Chondrocyte (in vitro differentiated cells): Measurements from ENCODE around the gene BCKDK. TPM values are rescaled to one million over a fixed set of nuclear protein-coding genes. Genes with fewer than 3 reads are reported as not detected.

Experiments
- DNase-seq: peaks from one replicate; pipeline ENCODE4 v3.0.0; 2021; ENCODE audit warnings: mixed read lengths, low spot score
- H3K27ac Mint-ChIP-seq: one replicate; pipeline ENCODE4 v1.8.0; 2021; ENCODE audit warnings: mild to moderate bottlenecking, moderate library complexity, mixed read lengths; ENCODE audit not compliant: unreplicated experiment
- H3K27me3 Mint-ChIP-seq: 2 replicates; pipeline ENCODE4 v1.8.0; 2021; ENCODE audit warnings: low read depth, mixed read lengths
- H3K36me3 Mint-ChIP-seq: 2 replicates; pipeline ENCODE4 v1.8.0; 2021; ENCODE audit warnings: low read depth, mixed read lengths
- H3K4me1 Mint-ChIP-seq: 2 replicates; pipeline ENCODE4 v1.8.0; 2021; ENCODE audit warnings: low read depth, mild to moderate bottlenecking, mixed read lengths
- H3K4me3 Mint-ChIP-seq: one replicate; pipeline ENCODE4 v1.8.0; 2021; ENCODE audit warnings: mild to moderate bottlenecking, moderate library complexity, mixed read lengths; ENCODE audit not compliant: unreplicated experiment
- H3K9me3 Mint-ChIP-seq: 2 replicates; pipeline ENCODE4 v1.8.0; 2021; ENCODE audit warnings: low read depth, mixed read lengths
- total RNA-seq: library from RNA; stranded (reverse); gene quantifications from 3 replicates; pipeline ENCODE4 v1.2.1, GENCODE V29; 2021
- TF ChIP-seq, protein P1 (sequence below): fragments of 200-600 bp; sonication (generic); IDR thresholded peaks from 2 replicates; pipeline ENCODE4 v1.5.0; 2021; ENCODE audit warnings: antibody characterized with exemption, mild to moderate bottlenecking, moderate library complexity

BCKDK gene
- total RNA-seq, 1 donor from 2014 or later = 36.3 TPM

DNA sequence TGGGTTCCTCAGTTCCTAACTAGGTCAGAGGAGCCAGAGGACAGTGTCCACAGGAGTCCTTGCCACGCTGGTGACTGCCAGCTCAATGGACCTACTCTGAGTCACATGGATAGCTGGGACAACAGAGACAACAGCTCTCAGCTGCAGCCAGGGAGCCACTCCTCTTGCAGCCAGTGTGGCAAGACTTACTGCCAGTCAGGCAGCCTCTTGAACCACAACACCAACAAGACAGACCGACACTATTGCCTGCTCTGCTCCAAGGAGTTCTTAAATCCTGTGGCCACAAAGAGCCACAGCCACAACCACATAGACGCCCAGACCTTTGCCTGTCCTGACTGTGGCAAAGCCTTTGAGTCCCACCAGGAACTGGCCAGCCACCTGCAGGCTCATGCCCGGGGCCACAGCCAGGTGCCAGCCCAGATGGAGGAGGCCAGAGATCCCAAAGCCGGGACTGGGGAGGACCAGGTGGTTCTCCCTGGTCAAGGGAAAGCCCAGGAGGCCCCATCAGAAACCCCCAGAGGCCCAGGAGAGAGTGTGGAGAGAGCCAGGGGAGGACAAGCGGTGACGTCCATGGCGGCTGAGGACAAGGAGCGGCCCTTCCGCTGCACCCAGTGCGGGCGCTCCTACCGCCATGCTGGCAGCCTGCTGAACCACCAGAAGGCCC, 27.3 kb upstream of the BCKDK start:
- Mint-ChIP-seq H3K27me3 (no peaks in the 10 kb centered on the region), H3K36me3 (peaks cover 14% of the 10 kb centered on the region), H3K9me3 (no peaks in the 10 kb centered on the region), H3K4me3 (no peak overlapping the region), H3K4me1 (peaks cover 8% of the 10 kb centered on the region), H3K27ac (no peak overlapping the region)
- DNase-seq = no peak
- TF ChIP-seq, protein P1, sequence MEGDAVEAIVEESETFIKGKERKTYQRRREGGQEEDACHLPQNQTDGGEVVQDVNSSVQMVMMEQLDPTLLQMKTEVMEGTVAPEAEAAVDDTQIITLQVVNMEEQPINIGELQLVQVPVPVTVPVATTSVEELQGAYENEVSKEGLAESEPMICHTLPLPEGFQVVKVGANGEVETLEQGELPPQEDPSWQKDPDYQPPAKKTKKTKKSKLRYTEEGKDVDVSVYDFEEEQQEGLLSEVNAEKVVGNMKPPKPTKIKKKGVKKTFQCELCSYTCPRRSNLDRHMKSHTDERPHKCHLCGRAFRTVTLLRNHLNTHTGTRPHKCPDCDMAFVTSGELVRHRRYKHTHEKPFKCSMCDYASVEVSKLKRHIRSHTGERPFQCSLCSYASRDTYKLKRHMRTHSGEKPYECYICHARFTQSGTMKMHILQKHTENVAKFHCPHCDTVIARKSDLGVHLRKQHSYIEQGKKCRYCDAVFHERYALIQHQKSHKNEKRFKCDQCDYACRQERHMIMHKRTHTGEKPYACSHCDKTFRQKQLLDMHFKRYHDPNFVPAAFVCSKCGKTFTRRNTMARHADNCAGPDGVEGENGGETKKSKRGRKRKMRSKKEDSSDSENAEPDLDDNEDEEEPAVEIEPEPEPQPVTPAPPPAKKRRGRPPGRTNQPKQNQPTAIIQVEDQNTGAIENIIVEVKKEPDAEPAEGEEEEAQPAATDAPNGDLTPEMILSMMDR = no peak

DNA sequence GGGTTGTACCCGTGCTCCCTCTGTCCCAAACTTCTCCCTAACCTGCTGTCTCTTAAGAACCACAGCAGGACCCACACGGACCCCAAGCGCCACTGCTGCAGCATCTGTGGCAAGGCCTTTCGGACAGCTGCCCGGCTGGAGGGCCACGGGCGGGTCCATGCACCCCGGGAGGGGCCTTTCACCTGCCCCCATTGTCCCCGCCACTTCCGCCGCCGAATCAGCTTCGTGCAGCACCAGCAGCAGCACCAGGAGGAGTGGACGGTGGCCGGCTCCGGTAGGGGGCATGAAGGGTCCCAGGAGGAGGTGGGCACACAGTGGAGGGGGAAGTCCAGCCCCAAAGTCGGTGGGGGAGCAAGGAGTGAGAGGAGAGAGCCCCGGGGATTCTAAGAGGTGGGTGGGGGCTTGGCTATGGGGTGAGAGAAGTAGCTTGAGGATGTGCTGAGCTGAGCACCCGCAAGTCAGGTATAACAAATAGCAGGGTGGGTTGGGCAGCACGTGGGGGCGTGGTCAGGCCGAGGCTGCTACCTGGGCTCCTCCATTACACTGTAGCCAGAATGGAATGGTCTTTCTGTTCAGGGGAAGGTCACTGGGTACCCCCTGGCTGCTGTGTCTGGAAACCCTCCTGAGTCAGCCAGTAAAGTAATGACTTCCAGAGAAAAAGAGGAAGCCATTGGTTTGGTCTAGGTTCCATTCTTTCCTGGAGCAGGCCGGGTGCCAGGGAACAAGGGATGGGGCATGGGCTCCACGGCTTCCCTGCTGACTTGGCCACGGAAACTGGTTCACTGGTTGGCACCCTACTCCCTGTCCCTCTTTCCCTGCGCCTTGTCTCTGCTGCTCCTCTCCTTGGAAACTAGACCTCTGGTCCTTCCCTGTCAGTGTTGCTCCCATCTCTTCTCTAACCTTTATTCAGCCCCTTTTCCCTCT, 26.5 kb upstream of the BCKDK start:
- Mint-ChIP-seq H3K4me3 (no peak overlapping the region), H3K4me1 (peaks cover 7% of the 10 kb centered on the region), H3K36me3 (peaks cover 17% of the 10 kb centered on the region), H3K9me3 (no peaks in the 10 kb centered on the region), H3K27ac (peak overlapping the region; percentile 63), H3K27me3 (no peaks in the 10 kb centered on the region)
- TF ChIP-seq, protein P1 = no peak
- DNase-seq = no peak

DNA sequence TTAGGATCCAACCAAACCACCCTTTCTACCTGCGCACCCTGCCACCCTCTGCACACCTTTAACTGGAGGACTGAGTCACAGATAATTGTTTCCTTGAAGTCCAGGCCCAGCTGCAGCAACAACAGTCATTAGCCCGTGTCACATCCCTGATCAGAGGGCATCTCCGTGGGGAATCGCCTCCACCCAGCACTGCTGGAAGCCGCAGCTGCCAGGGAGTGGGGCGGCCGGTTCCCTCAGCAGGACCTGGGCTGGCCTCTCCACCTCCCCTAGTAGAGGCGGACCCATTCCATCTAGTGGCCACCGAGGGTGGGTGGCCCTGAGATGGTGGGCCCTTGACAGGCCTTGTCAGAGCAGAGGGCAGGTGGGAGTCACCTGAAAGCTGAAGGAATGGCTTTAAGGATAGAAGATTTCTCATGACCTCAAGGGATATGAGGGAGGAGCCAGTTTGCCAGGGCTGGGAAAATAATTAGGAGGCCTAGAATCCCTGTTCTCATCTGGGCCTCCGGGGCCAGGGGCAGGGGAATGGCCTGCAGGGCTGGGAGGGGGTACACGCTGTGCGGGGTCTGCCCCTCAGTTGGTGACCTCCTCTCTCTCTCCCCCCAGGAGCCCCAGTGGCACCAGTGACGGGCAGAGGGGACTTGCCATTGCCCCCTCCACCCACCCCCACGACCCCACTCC, 25.7 kb upstream of the BCKDK start:
- DNase-seq = no peak
- H3K4me1 Mint-ChIP-seq = peaks cover 7% of the 10 kb centered on the region
- H3K27ac Mint-ChIP-seq = peak overlapping the region; percentile 63
- TF ChIP-seq, protein P1 = no peak
- H3K9me3 Mint-ChIP-seq = no peaks in the 10 kb centered on the region
- H3K4me3 Mint-ChIP-seq = no peak overlapping the region
- H3K36me3 Mint-ChIP-seq = peaks cover 17% of the 10 kb centered on the region
- no peaks in the 10 kb centered on the region for H3K27me3 Mint-ChIP-seq

DNA sequence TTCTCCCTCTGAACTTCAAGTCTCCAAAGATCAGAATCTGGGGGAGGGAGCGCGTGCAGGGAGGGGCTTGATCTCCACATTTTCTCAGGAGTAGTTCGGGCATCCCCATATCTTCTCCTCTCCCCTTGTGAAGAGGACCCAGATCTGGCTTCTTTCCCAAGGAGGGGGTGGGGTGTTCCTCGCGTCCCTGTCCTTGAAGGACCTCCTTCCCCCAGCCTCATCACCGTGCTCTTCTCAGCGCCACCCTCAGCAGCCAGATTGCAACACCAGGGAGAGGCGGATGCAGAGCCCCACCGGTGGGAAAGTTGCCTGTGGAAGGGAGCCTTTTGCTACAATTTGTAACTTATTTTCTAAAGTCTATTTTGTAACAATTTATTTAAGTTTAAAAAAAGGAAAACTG, 25.1 kb upstream of the BCKDK start:
- Mint-ChIP-seq H3K36me3 (peaks cover 12% of the 10 kb centered on the region), H3K27ac (peak overlapping the region; percentile 22), H3K27me3 (no peaks in the 10 kb centered on the region), H3K9me3 (no peaks in the 10 kb centered on the region), H3K4me1 (peaks cover 7% of the 10 kb centered on the region), H3K4me3 (no peak overlapping the region)
- TF ChIP-seq, protein P1 = no peak
- DNase-seq = no peak

DNA sequence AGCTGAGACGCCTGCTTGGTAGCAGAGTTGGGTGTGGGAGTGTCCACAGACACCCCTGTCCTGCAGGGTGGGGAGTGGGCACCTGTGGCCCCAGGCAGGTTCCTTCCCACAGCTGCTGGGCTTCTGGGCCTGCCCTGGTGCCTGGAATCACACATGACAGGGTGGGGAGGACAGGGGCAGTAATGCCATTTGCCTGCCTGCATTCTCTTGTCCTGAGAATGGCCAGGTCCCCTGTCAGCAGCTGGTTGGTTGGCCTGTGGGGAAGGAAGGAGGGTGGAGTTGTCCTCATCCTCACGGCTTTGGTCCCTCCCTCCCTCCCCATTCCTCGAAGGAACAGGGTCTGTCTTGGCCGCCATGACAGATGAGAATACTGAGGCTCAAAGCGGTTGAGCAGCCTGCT, 24.6 kb upstream of the BCKDK start:
- no peaks in the 10 kb centered on the region for H3K9me3 Mint-ChIP-seq
- no peaks in the 10 kb centered on the region for H3K27me3 Mint-ChIP-seq
- peaks cover 7% of the 10 kb centered on the region for H3K4me1 Mint-ChIP-seq
- H3K27ac Mint-ChIP-seq = no peak overlapping the region
- H3K36me3 Mint-ChIP-seq = peaks cover 10% of the 10 kb centered on the region
- DNase-seq = no peak
- H3K4me3 Mint-ChIP-seq = no peak overlapping the region
- TF ChIP-seq, protein P1 = no peak
